HG02588 (cell line): ENCODE measurements around the gene CSF3R.
"Not testable (repeated sequence)": the region's sequence is repeated elsewhere in the genome, so short reads cannot be mapped to it uniquely, and the experiment has no call there.

Experiments
- ATAC-seq: cut with Tn5 transposase; IDR thresholded peaks from one replicate; pipeline ENCODE4 v1.9.1; 2021; ENCODE audit warnings: mild to moderate bottlenecking, moderate library complexity; ENCODE audit not compliant: unreplicated experiment

The CSF3R gene

DNA sequence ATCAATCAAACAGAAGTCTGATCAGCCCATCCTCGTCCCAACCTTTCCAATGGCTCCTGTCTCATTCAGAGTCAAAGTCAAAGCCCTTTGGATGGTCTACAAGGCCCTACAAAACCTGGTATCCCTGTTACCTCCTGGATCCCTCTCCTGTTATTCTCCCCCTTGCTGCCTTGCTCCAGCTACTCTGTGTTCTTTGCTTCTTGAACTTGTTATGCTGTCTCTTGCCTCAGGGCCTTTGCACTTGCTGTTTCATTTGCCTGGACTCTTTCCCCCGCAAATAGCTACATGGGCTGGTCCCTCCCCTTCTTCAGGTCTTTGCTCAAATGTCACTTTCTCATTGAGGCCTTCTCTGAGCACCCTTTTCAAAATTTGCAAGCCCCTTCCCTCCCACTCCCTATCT lies 1.4 kb upstream of the CSF3R start:
- ATAC-seq = no peak

DNA sequence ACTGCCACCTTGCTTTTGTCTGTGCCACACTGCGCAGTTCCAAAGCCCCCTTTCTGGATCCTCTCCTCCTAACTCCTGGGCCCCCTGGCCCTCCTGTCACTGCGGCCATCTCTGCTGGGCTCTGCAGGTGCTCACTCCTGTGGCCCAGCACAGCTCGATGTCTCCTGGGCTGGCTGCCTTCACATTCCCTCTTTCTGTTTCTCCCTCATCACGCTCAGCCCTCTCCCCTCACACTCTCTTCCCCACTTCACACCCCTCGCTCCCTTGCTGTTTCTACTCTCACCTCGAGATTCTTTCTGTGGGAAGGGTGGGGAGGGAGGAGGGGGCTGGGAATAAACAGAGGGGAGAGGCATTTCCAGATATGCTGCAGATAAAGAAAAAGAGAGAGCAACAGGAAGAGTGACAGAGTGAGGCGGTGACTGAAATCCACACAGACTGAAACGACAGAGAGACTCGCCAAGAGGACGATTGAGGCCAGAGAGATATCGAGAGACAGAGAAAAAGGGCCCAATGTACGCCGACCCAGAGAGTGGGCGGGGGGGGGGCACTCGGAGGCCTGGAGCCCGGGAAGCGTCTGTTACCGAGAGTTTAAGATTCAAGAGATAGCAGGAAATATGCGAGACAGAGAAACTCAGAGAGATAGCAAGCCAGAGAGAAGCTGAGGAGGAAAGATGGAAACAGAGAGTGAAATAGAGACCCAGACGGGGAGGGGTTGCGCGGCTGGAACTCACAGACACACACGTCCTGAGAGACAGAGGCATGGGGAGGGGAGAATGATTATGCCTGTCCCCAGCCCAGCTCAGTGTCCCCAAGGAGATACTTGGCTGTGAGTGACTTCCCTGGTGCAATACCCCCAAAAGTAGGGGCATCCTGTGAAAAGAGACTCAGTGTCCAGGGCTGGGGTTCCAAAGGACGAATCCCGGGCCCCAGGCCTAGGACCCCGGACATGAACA lies 666 bp downstream of the CSF3R start:
- ATAC-seq = no peak

DNA sequence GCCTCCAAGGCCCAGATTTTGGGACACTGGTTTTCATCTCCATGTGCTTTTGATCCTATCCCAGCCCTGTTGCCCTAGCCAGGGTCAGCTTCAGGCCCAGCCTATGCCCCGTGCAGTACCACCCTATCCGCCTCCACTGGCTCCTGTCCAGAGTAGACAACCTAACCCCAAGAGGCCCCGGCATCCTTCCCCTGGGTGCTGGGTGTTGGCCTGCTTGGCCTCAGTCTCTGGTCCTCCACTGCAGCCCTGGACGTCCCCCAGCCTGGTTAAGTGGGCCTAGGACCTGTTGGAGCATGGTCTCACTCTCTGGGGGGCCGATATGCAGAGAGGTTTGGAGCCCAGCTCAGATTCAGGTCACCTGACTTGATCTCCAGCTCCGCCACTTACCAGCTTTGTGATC lies 1.6 kb downstream of the CSF3R start:
- ATAC-seq = no peak

DNA sequence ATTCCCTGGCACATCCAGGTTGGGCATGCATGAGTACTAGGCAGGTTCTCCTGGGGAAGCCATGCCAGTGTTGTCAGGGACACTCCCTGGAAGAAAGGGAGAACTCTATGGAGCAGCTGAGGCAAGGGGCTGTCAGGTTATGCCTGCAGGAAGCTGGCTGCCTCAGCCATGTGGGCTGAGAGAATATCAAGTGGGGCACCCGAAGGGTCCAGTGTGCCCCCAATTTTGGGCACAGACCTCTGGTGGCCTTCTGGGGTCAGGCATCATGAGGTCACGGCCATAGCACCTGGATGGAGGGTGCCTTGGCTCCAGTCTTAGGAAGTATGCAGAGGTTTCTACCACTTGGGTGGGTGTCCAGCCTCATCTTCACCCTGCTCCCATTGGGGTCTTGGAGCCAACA lies 2.6 kb downstream of the CSF3R start:
- no peak for ATAC-seq

DNA sequence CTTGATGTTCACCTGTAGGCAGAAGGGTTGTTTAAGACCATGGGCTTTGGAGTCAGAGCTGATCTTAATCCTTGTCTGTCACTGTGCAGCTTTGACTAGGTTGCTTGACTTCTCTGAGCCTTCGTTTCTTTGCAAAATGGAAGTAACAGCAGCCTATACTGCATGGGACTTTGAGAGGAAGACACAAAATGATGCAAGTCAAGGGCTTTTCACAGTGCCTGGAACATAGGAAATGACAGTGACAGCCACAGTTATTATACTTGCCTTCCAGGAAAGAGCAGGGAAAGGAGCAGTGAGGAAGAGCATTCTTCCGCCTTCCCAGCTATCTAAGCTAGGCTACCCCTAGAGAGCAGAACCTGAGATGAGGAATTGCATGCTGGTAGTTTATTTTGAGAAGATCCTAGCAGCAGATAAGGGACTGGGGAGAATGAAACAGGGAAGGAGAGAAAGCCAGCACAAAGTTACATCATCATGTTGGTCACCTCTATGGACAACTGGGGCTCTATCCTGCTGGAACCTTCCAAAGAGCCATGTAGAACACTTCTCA lies 3.1 kb downstream of the CSF3R start:
- no peak for ATAC-seq

DNA sequence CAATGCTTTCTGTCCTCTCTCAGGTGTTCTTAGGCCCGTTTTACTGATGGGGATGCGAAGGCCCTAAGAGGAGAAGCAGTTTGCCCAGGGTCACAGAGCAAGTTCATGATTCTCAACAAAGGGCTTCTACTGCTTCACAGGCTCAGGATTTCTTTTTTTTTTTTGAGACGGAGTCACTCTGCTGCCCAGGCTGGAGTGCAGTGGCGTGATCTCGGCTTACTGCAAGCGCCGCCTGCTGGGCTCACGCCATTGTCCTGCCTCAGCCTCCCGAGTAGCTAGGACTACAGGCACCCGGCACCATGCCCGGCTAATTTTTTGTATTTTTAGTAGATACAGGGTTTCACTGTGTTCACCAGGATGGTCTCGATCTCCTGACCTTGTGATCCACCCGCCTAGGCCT lies 5.1 kb downstream of the CSF3R start:
- ATAC-seq = not testable (repeated sequence)

DNA sequence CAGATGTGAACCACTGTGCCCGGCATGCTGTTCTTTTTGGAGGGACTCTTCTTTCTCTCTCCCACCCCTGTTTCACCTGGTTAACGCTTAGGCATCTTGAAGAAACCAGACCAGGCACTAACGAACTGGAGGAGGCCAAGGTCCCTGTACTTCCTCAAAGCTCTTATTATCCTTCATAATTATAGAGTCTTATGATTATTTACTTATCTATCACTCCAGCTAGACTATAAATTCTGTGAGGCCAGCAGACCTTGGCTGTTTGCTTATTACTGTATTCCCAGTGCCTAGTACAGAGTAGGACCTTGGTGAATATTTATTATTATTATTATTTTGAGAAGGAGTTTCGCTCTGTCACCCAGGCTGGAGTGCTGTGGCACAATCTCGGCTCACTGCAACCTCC lies 5.8 kb downstream of the CSF3R start:
- no peak for ATAC-seq

DNA sequence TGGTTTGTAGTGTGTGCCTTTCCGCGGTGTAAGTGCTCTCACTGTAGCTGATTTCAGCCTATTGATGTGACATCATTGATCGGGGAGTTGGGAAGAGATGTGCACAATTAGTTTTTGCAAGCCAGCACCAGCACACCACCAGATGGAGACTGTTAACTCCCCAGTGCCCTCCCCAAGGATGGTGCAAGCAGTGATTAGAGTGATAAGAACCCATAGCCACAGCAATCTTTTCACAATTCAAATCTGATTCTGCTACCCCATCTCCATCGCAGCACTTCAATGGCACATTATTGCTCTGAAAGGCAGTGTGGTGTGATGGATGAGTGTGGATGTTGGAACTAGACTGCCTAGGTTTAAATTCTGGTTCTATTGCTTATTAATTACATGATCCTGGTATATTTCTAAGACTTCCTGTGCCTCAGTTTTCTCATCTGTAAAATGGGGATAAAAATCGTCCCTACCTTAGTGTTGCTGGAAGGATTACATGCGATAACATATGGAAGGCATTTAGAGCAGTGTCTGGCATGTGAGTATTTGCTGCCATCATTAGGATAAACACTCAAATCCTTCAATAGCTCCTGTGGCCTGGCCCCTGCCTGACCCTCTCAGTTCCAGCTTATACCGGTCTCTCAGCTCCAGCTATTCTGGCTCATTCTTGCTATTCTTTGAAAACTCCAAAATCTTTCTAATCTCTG lies 6.7 kb downstream of the CSF3R start:
- ATAC-seq = no peak

DNA sequence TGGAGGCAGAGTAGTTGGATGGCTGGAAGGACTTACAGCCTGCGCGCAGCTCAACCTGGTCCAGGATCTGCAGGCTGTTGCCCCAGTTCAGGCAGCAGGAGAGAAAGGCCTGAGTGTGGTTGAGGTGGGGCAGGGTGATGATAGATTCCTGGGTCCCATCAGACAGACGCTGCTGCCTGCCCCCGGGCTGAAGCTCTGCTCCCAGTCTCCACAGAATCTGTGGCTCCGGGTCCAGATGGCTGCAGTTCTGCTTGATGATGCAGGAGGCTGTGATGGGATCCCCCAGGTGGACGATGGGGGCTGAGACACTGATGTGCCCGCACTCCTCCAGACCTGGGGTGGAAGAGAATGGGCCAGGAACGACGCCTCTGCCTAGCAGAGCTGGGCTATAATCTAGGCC lies 7.4 kb downstream of the CSF3R start:
- ATAC-seq = no peak

DNA sequence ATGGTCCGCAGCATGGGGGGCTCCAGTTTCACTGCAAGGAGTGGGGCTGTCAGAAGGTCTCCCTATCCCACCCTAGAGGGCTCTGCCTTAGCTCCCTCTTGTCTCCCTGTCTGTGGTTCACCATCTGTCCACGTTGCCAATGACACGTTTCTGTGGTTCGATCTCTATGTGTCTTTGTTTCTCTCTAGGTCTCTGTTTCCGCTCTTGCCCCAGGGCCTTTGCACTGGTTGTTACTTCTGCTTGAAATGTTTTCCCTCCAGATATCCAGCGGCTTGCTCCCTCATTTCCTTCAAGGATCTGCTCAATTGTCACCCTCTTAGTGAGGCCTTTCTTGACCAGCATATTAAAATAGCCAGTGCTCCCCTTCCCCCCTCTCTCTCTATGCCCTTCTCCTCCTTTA lies 10.1 kb downstream of the CSF3R start:
- no peak for ATAC-seq

DNA sequence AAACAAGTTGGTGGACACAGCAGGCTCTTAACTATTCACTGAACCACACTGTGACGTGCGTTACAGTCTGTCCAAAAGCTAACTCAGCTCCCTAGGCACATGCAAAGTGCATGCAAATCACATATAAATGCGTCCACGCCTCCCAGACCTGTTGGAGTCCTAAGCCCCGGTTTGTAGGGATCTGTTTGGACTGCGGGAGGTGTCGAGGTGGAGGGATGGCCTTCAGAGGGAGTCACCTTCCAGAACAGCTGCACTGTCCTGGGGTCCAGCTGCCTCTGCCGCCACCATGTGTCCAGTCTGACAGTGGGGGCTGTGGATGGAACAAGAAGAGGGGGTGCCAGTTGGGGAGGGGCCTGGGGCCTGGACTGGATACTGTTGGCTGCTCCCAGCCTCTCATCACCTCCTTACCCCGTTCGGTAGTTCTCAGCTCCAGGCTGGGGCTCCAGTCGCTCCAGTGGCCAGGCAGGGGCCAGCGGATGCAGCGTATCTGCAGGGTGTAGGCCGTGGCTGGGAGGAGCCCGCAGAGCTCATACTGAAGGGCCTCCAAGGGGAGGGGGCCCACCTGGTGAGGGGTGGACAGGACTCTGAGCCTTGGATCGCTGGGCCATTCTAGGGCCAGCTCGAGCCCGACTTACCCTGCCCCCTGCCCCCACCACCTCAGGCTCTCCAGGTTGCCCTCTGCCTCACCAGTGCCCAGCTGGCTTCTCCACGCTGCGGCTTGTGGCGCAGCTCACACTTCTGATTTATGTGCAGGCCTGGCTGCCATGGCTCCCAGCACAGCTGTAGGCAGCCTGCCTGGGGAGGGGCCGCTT lies 10.7 kb downstream of the CSF3R start:
- no peak for ATAC-seq

DNA sequence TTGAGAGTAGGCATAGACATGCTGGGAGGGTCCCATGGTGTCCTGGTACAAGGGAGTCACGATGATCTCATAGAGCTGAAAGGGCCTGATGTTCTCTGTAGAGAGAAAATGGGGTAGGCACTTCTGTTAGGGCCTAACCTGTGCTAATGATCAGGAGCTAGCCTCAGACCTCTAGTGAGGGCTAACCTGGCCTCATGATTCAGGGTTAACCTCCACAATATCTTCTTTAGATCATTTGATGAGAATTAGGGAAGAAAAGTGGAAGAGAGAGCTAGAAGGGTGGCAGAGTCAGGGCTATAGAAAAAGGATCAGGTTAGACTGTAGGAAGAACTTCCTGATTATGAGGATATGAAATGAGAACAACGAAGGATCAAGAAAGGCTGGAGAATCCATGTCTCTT lies 13.6 kb downstream of the CSF3R start:
- no peak for ATAC-seq

DNA sequence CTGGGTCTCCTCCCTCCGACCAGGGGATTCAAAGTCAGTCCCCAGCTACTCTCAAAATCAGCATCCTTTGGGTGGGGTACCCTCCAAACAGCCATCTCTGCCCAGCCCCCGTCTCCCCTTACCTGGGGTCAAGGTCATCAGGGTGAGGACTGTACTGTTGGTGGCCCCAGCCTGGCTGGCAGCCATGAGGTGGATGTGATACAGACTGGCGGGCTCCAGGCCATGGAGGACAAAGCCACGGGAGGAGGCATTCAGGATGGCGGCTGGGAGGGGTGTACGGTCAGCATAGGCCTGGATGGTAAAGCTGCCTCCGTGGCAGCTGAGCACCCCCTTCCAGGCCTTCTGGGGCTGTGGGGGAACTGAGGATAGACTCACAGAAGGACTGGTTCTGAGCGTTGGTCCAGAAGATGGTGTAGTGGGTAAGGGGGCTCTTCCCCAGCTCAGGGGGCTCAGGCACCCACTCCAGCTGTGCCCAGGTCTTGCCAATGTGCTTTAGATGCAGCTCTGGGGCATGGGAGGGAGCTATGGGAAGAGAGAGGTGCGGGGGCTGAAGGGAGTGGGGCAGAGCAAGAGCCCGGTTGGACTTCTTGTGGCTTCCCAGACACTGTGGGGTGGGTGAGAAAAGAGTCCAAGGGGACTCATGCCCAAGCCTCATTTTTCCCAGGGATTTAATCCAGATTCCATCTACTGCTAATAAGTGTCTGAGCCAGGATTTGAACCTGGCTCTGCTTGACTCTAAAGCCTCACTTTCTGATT lies 14.8 kb downstream of the CSF3R start:
- no peak for ATAC-seq

DNA sequence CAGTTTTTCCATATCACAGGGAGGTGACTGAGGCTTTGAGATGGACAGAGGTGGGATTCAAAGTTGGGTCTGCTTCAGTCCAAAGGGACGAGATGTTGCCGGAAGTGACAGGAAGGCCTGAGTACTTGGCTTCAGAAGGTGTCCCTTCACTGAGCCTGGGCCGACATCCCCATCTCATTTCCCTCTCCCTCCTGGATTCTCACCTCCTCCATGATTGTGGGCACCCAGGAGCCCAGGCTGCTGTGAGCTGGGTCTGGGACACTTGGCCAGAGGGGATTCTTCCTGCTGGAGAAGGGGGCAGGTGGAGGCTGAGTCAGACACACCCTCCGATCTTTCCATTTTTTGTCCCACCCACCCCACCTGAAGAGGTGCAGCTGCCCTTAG lies 15.7 kb downstream of the CSF3R start:
- ATAC-seq = no peak

DNA sequence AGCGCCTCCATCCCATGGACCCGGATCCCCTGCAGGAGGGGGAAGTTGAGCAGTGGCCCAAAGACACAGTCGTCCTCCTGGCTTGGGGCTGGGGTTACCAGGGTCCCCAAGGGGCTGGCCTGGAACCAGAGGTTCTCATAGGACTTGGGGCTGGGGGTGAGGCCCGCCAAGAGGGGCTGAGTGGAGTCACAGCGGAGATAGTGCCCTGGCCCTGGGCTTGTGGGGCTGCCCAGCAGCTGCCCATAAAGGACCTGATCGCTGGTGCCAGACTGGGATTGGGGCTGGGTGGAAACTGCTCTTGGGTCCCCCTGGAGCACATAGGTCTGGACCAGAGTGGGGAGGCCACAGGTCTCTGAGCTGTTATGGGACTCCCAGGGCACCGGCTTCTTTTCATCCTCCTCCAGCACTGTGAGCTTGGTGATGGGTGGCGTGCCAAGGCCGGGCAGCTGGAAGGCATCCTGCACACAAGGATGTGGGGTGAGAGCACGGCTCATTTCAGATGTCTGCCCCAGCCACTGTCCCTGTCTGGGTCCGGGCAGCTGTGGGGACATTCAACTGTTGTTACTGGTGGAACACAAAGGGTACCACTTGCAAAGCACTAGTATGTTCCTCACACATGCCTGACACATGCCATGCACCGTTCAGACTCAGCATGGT lies 16.2 kb downstream of the CSF3R start:
- ATAC-seq = no peak

DNA sequence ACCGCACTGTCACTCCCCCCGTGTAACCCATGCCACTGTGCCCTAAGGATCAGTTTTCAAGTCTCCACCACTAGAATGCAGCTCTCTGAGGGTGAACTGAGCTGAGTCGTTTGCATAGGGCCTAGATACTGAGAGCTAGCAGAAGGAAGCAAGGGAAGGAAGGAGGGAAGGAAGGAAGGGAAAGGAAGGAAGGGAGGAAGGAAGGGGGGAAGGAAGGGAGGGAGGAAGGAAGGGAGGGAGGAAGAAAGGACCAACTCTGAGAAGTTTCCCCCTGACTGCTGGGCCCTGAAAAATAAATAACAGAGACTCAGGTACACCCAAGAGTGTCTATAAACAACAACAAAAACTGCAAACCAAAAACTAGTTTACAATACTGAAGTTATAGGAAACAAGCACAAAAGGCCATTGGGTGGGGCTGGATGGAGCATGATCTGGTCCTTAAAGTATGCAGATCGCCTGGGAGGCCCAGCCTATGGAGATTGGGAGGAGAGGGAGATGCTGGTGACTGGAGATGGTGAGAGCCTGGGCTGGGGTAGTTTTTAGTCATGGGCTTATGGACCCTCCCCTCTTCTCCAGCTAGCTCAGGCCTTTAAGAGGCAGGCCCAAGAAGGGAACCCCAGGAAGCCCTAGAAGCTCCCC lies 16.9 kb downstream of the CSF3R start:
- ATAC-seq = no peak

DNA sequence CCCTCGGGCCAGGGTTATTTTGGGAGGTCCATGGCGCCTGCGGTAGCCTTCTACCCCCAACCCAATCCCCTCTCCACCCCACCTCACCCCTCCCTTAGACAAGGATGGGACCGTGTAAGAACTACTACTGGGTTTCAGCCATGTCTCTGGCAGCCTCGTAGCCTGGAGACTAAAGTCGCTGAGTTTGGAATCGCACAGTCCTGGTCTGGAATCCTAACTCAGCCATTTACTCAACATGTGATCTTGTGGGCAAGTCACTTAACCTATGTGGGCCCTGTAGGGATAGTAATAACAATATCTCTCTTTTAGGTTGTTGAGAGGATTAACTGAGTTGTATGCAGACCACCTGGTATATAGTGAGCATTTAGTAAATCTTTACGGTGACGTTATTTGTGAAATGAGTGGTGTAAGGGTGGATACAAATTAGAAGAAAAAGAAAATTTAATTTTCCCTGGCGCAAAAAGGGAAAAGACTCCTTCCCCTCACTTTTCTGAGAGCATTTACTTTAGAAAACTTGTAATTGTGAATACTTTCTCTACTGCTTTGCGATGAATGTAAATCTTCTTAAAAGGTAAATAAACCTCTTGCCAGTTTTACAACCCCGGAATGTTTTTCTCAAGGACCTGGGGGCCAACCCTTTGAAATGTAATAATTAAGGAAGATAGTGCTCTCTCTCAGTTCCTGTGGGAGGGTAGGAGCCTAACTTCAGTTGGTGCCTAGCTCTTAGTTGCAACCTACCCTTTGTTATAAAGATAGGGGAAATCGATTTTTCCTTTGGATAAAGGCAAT lies 17.9 kb downstream of the CSF3R start:
- ATAC-seq = peak; percentile 38

DNA sequence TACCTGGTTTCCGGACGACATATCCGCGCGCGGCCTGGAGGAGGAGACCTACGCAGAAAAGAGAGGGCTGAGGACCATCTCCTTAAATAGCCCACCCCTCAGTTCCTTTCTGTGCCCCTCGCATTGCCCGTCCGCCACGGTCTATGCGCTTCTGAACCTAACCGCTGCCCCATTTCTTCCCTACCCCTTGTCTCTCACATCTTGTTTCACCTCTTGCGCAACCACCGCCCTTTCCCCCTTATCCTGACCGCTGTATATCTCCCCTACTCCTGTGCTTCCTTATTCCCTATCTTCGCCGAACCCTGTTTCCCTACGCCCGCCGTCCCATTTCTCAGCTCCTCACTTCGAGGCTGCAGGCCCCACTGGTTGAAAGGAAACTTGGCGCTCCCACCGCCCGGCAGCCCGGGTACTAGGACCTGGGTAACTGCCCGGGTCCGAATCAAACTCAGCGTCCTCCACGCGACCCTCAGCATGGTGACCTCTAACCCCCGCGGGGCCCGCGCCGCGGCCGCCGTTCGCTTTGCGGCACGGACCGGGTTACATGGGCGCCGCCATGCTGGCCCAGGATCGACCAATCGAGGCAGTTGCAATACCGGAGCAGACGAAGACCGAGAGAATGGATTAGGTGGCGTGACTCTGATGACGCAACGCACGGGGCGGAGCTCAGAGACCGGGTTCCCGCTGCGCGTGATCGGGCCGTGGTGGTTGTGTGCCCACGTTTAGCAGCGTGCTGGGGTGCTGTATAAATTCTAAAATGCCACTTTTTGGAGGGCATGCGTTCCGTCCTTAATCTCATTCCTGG lies 18.7 kb downstream of the CSF3R start, which contains the start of gene MRPS15:
TSS of gene MRPS15 (minus strand) at position 582 of the 802 bp plus-strand sequence. CDS start at position 473, 109 bp downstream.
- peak; percentile 89 for ATAC-seq
